ENCODE measurements around the gene LTBP2.

- TF ChIP-seq, protein P1, sequence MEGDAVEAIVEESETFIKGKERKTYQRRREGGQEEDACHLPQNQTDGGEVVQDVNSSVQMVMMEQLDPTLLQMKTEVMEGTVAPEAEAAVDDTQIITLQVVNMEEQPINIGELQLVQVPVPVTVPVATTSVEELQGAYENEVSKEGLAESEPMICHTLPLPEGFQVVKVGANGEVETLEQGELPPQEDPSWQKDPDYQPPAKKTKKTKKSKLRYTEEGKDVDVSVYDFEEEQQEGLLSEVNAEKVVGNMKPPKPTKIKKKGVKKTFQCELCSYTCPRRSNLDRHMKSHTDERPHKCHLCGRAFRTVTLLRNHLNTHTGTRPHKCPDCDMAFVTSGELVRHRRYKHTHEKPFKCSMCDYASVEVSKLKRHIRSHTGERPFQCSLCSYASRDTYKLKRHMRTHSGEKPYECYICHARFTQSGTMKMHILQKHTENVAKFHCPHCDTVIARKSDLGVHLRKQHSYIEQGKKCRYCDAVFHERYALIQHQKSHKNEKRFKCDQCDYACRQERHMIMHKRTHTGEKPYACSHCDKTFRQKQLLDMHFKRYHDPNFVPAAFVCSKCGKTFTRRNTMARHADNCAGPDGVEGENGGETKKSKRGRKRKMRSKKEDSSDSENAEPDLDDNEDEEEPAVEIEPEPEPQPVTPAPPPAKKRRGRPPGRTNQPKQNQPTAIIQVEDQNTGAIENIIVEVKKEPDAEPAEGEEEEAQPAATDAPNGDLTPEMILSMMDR (IDR thresholded peaks at IDR 0.05 in 2 of 3, conservative IDR thresholded peaks at IDR 0.05 in 1 of 3; ENCODE audit: borderline replicate concordance in 1 of 3, insufficient read depth in 1 of 3, low read depth in 2 of 3, low read length in 2 of 3), result no peak
- TF ChIP-seq MAX (IDR thresholded peaks at IDR 0.05) (no peak), EZH2 (IDR thresholded peaks at IDR 0.05) (no peak), POLR2A (IDR thresholded peaks at IDR 0.05; ENCODE audit: borderline replicate concordance, extremely low read depth, insufficient read depth, insufficient read length) (no peak), CBX3 (IDR thresholded peaks at IDR 0.05; ENCODE audit: low read depth) (no peak), TCF7L2 (IDR thresholded peaks at IDR 0.05; ENCODE audit: borderline replicate concordance, extremely low read depth, insufficient read depth, insufficient read length) (no peak)
- TF ChIP-seq, protein P2, sequence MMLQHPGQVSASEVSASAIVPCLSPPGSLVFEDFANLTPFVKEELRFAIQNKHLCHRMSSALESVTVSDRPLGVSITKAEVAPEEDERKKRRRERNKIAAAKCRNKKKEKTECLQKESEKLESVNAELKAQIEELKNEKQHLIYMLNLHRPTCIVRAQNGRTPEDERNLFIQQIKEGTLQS (IDR thresholded peaks at IDR 0.05), result no peak
Measured at GRCh38 chr14:74641601-74642391, 29.8 kb upstream of the LTBP2 start.
